ENCODE measurements around the gene DYNLL1. TPM values are rescaled to one million over a fixed set of nuclear protein-coding genes. Genes with fewer than 3 reads are reported as not detected.
"Not testable (repeated sequence)": the region's sequence is repeated elsewhere in the genome, so short reads cannot be mapped to it uniquely, and the experiment has no call there.

The DYNLL1 gene
- total RNA-seq, 4 donors from 2014 or later: 142 to 209 (median 175) TPM

- TF ChIP-seq CTCF (IDR thresholded peaks at IDR 0.05): no peak
- DNase-seq (ENCODE audit: low spot score) (no peak), ATAC-seq (ENCODE audit: low FRiP score) (no peak)
Measured at GRCh38 chr12:120475643-120476042, 20.3 kb upstream of the DYNLL1 start.

- DNase-seq (ENCODE audit: low spot score) (no peak), ATAC-seq (ENCODE audit: low FRiP score) (no peak)
- no peak for TF ChIP-seq CTCF (IDR thresholded peaks at IDR 0.05)
Measured at GRCh38 chr12:120479458-120479857, 16.5 kb upstream of the DYNLL1 start.

- DNase-seq (ENCODE audit: low spot score): no peak
- ATAC-seq (ENCODE audit: low FRiP score): no peak
- no peak for TF ChIP-seq CTCF (IDR thresholded peaks at IDR 0.05)
Measured at GRCh38 chr12:120480211-120480610, 15.7 kb upstream of the DYNLL1 start.

GRCh38 chr12:120481022-120481767 is 14.7 kb upstream of the DYNLL1 start:
- ATAC-seq (ENCODE audit: low FRiP score) (no peak), DNase-seq (ENCODE audit: low spot score) (no peak)
- TF ChIP-seq CTCF (IDR thresholded peaks at IDR 0.05): no peak

- TF ChIP-seq CTCF (IDR thresholded peaks at IDR 0.05): no peak
- DNase-seq (ENCODE audit: low spot score): no peak
- ATAC-seq (ENCODE audit: low FRiP score): no peak
Measured at GRCh38 chr12:120483621-120484020, 12.3 kb upstream of the DYNLL1 start.

GRCh38 chr12:120485961-120486881 is 9.7 kb upstream of the DYNLL1 start:
- no peak for ATAC-seq (ENCODE audit: low FRiP score)
- DNase-seq (ENCODE audit: low spot score): no peak
- no peak for TF ChIP-seq CTCF (IDR thresholded peaks at IDR 0.05)

- DNase-seq (ENCODE audit: low spot score); ATAC-seq (ENCODE audit: low FRiP score): not testable (repeated sequence)
Measured at GRCh38 chr12:120487552-120487951, 8.4 kb upstream of the DYNLL1 start.

Data from omental fat pad (tissue), 4 donors.